Glutamatergic neuron (in vitro differentiated cells): ENCODE measurements around the gene PFDN2. TPM values are rescaled to one million over a fixed set of nuclear protein-coding genes. Genes with fewer than 3 reads are reported as not detected.

ENCODE experiments used
- DNase-seq: peaks from one replicate; pipeline ENCODE4 v3.0.0; 2022
- H3K27ac Mint-ChIP-seq: one replicate; pipeline ENCODE4 v1.8.0; 2020; ENCODE audit warnings: mild to moderate bottlenecking, mixed read lengths, inconsistent platforms; ENCODE audit not compliant: unreplicated experiment
- H3K27me3 Mint-ChIP-seq: one replicate; pipeline ENCODE4 v1.8.0; 2020; ENCODE audit warnings: mild to moderate bottlenecking, moderate library complexity, mixed read lengths, inconsistent platforms; ENCODE audit not compliant: unreplicated experiment
- H3K36me3 Mint-ChIP-seq: one replicate; pipeline ENCODE4 v1.8.0; 2020; ENCODE audit warnings: mild to moderate bottlenecking, mixed read lengths, inconsistent platforms; ENCODE audit not compliant: unreplicated experiment
- H3K4me1 Mint-ChIP-seq: one replicate; pipeline ENCODE4 v1.8.0; 2020; ENCODE audit warnings: mild to moderate bottlenecking, low read depth, mixed read lengths, inconsistent platforms; ENCODE audit not compliant: unreplicated experiment
- H3K4me3 Mint-ChIP-seq: one replicate; pipeline ENCODE4 v1.8.0; 2020; ENCODE audit warnings: mild to moderate bottlenecking, mixed read lengths, inconsistent platforms; ENCODE audit not compliant: unreplicated experiment
- H3K9me3 Mint-ChIP-seq: one replicate; pipeline ENCODE4 v1.8.0; 2020; ENCODE audit warnings: mild to moderate bottlenecking, moderate library complexity, mixed read lengths, inconsistent platforms; ENCODE audit not compliant: unreplicated experiment
- total RNA-seq: library from RNA; stranded (reverse); fragmentation: NEBNext Ultra II Directional; extraction: Animal tissue kit (Norgen Biotek cat#: 25700); gene quantifications from one replicate; pipeline ENCODE4 v1.2.1, GENCODE V29; 2021; ENCODE audit not compliant: unreplicated experiment
- TF ChIP-seq, protein P1 (sequence below): fragments of 200-600 bp; sonication (generic); IDR thresholded peaks from one replicate; pipeline ENCODE4 v1.5.0; 2021; ENCODE audit not compliant: partially characterized antibody, unreplicated experiment

PFDN2 gene
- total RNA-seq, 1 donor from 2014 or later = 83.7 TPM

- Mint-ChIP-seq H3K9me3 (peaks cover 3% of the 10 kb centered on the region), H3K27me3 (peaks cover 7% of the 10 kb centered on the region), H3K36me3 (no peaks in the 10 kb centered on the region), H3K4me3 (no peak within 1 kb of the TSS), H3K4me1 (no peaks in the 10 kb centered on the region), H3K27ac (no peak within 1 kb of the TSS)
- TF ChIP-seq, protein P1, sequence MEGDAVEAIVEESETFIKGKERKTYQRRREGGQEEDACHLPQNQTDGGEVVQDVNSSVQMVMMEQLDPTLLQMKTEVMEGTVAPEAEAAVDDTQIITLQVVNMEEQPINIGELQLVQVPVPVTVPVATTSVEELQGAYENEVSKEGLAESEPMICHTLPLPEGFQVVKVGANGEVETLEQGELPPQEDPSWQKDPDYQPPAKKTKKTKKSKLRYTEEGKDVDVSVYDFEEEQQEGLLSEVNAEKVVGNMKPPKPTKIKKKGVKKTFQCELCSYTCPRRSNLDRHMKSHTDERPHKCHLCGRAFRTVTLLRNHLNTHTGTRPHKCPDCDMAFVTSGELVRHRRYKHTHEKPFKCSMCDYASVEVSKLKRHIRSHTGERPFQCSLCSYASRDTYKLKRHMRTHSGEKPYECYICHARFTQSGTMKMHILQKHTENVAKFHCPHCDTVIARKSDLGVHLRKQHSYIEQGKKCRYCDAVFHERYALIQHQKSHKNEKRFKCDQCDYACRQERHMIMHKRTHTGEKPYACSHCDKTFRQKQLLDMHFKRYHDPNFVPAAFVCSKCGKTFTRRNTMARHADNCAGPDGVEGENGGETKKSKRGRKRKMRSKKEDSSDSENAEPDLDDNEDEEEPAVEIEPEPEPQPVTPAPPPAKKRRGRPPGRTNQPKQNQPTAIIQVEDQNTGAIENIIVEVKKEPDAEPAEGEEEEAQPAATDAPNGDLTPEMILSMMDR = no peak
- no peak for DNase-seq
Observed at GRCh38 chr1:161089251-161089924, 28.4 kb downstream of the PFDN2 start, which contains the start of gene NECTIN4. Gene NECTIN4, minus strand, starts transcription at chr1:161089558. Its CDS starts 262 bp downstream, at chr1:161089296.

- Mint-ChIP-seq H3K36me3 (no peaks in the 10 kb centered on the region), H3K27ac (no peak overlapping the region), H3K4me1 (no peaks in the 10 kb centered on the region), H3K9me3 (peaks cover 3% of the 10 kb centered on the region), H3K4me3 (no peak overlapping the region), H3K27me3 (peaks cover 11% of the 10 kb centered on the region)
- no peak for DNase-seq
- TF ChIP-seq, protein P1 = no peak
Observed at GRCh38 chr1:161088587-161089110, 29.2 kb downstream of the PFDN2 start.

GRCh38 chr1:161086457-161086856, 31.4 kb downstream of the PFDN2 start:
- Mint-ChIP-seq H3K27me3 (peaks cover 17% of the 10 kb centered on the region), H3K4me1 (no peaks in the 10 kb centered on the region), H3K36me3 (no peaks in the 10 kb centered on the region), H3K27ac (no peak overlapping the region), H3K9me3 (peaks cover 5% of the 10 kb centered on the region), H3K4me3 (no peak overlapping the region)
- TF ChIP-seq, protein P1 = no peak
- DNase-seq = no peak

DNA sequence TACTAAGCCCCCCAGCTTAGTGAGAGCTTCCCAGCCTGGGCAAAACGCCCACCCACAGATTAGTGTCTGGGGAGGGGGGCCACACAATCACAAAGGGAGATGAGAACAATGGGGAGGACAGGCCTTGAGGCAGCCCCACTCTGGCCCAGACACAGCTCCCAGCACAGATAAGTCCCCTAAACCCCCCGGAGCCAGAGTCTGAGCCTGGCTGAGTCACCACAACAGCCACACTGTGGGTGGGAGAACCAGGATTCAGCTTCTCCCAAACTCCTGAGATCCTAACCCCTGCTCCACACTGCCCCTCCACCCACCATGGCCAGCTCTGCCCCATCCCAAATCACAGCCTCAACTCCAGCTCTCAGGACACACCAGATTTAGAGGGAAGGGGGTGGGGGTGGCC, 32.7 kb downstream of the PFDN2 start:
- Mint-ChIP-seq H3K27ac (no peak overlapping the region), H3K4me3 (no peak overlapping the region), H3K36me3 (no peaks in the 10 kb centered on the region), H3K27me3 (peaks cover 20% of the 10 kb centered on the region), H3K9me3 (peaks cover 12% of the 10 kb centered on the region), H3K4me1 (peaks cover 12% of the 10 kb centered on the region)
- TF ChIP-seq, protein P1 = no peak
- DNase-seq = no peak

DNA sequence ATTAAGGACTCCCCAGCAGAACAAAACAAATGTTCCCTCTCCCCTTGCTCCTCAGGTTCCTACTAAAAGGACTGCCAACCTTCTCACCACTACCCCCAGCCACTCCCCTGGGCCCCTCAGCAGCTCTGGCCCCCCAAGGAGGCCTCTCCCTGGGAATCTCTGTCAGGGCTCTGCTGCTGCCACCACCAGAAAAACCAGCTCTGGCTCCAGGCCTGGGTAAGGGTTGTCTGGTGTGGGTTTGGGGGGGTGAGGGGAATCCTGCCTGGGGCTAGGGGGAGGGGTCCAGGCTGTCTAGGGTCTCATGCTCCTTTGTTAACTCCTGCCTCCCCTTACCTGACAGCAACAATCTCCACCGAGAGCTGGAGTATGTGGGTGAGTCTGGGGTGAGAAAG, 33.2 kb downstream of the PFDN2 start:
- Mint-ChIP-seq H3K4me3 (no peak overlapping the region), H3K4me1 (peaks cover 14% of the 10 kb centered on the region), H3K27me3 (peaks cover 24% of the 10 kb centered on the region), H3K27ac (no peak overlapping the region), H3K9me3 (peaks cover 15% of the 10 kb centered on the region), H3K36me3 (no peaks in the 10 kb centered on the region)
- DNase-seq = no peak
- TF ChIP-seq, protein P1 = no peak
